ENCODE measurements around the gene DPF1.

DPF1 gene

GRCh38 chr19:38191747-38192146 lies 32.3 kb downstream of the DPF1 start:
- 92% methylated on average over 13 of the region's 13 CpGs for WGBS (ENCODE audit: insufficient coverage)
- no peak for DNase-seq
- Histone ChIP-seq H3K9me3 (ENCODE audit: control extremely low read depth in 1 of 5, control insufficient read depth in 4 of 5, insufficient read depth in 2 of 5, low read depth in 1 of 5, low read length in 4 of 5) (no peaks in the 10 kb centered on the region), H3K27me3 (replicated peaks in 2 of 5; ENCODE audit: control insufficient read depth in 4 of 5, insufficient read depth in 5 of 5, low read length in 4 of 5) (no peaks in the 10 kb centered on the region), H3K36me3 (ENCODE audit: control insufficient read depth in 4 of 4, insufficient read depth in 4 of 4, low read length in 3 of 4) (peaks cover 0 to 53% (median 17%) of the 10 kb centered on the region in 4 experiments), H3K27ac (ENCODE audit: insufficient read depth in 1 of 2, low read depth in 1 of 2, low read length in 2 of 2, poor library complexity in 1 of 2, severe bottlenecking in 2 of 2) (no peak overlapping the region), H3K4me1 (ENCODE audit: control extremely low read depth in 1 of 4, control insufficient read depth in 4 of 4, insufficient read depth in 4 of 4, low read length in 3 of 4) (peaks cover 0 to 2% (median 0%) of the 10 kb centered on the region in 4 experiments), H3K4me3 (ENCODE audit: control insufficient read depth in 1 of 7, extremely low read depth in 1 of 7, insufficient read depth in 4 of 7, low read depth in 2 of 7, low read length in 6 of 7) (no peak overlapping the region)
- ChIA-PET POLR2A (no interaction called here), CTCF (interaction anchor here (1.2 to 1.6 kb wide), 2 partner anchors 10 to 48 kb away, joined by 5 read pairs; no protein-coding TSS in a partner anchor)

DNA sequence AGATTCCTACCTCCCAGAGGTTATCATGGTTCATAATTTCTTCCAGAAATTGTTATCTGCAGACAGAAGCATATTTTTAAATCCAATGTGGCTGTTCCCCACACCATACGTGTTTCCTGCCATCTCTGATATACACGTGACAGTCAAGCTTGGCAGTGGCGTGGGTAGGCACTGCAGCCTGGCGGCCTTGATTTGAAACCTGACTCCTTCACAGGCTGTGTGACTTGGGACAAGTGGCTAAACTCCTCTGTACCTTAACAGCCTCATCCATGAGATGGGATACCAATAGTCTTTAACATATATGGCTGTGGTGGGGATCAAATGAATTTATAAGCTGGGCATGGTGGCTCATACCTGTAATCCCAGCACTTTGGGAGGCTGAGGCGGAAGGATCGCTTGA lies 33.2 kb downstream of the DPF1 start:
- H3K9me3 ChIP-seq (ENCODE audit: control extremely low read depth in 1 of 5, control insufficient read depth in 4 of 5, insufficient read depth in 2 of 5, low read depth in 1 of 5, low read length in 4 of 5), result no peaks in the 10 kb centered on the region
- H3K36me3 ChIP-seq (ENCODE audit: control insufficient read depth in 4 of 4, insufficient read depth in 4 of 4, low read length in 3 of 4), result peaks cover 0 to 45% (median 17%) of the 10 kb centered on the region in 4 experiments
- ChIA-PET POLR2A (interaction anchor here (0.6 kb wide), 1 partner anchor 55 kb away, joined by 4 read pairs; no protein-coding TSS in a partner anchor), CTCF (interaction anchor here (1.6 kb wide), 1 partner anchor 9 kb away, joined by 5 read pairs; no protein-coding TSS in a partner anchor)
- no peaks in the 10 kb centered on the region for H3K27me3 ChIP-seq (replicated peaks in 2 of 5; ENCODE audit: control insufficient read depth in 4 of 5, insufficient read depth in 5 of 5, low read length in 4 of 5)
- peaks cover 0 to 2% (median 0%) of the 10 kb centered on the region in 4 experiments for H3K4me1 ChIP-seq (ENCODE audit: control extremely low read depth in 1 of 4, control insufficient read depth in 4 of 4, insufficient read depth in 4 of 4, low read length in 3 of 4)
- no peak overlapping the region for H3K27ac ChIP-seq (ENCODE audit: insufficient read depth in 1 of 2, low read depth in 1 of 2, low read length in 2 of 2, poor library complexity in 1 of 2, severe bottlenecking in 2 of 2)
- H3K4me3 ChIP-seq (ENCODE audit: control insufficient read depth in 1 of 7, extremely low read depth in 1 of 7, insufficient read depth in 4 of 7, low read depth in 2 of 7, low read length in 6 of 7), result no peak overlapping the region
- no peak for DNase-seq
- WGBS (ENCODE audit: insufficient coverage), result 93% methylated on average over 5 of the region's 6 CpGs

DNA sequence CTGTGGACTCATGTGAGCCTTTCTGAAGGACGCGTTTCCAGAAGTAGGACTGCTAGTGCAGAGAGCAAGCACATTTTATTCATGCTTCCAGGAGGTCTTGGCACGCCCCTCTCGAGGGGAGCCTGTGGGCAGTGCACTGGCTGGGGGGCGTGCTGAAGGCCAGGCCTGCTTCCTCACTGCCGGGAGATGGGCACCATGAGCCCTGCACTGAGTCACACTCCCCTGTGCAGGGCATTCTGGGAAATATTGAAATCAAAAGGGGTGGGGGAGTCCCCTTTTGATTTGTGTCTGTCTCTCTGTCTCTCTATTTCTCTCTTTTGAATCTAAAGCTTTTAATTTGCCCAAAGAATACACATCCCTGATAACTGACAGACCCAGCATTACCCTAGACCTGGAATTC lies 34.0 kb downstream of the DPF1 start:
- Histone ChIP-seq H3K4me1 (ENCODE audit: control extremely low read depth in 1 of 4, control insufficient read depth in 4 of 4, insufficient read depth in 4 of 4, low read length in 3 of 4) (peaks cover 0 to 2% (median 0%) of the 10 kb centered on the region in 4 experiments), H3K27me3 (replicated peaks in 2 of 5; ENCODE audit: control insufficient read depth in 4 of 5, insufficient read depth in 5 of 5, low read length in 4 of 5) (no peaks in the 10 kb centered on the region), H3K4me3 (ENCODE audit: control insufficient read depth in 1 of 7, extremely low read depth in 1 of 7, insufficient read depth in 4 of 7, low read depth in 2 of 7, low read length in 6 of 7) (no peak overlapping the region), H3K27ac (ENCODE audit: insufficient read depth in 1 of 2, low read depth in 1 of 2, low read length in 2 of 2, poor library complexity in 1 of 2, severe bottlenecking in 2 of 2) (no peak overlapping the region), H3K9me3 (ENCODE audit: control extremely low read depth in 1 of 5, control insufficient read depth in 4 of 5, insufficient read depth in 2 of 5, low read depth in 1 of 5, low read length in 4 of 5) (no peaks in the 10 kb centered on the region), H3K36me3 (ENCODE audit: control insufficient read depth in 4 of 4, insufficient read depth in 4 of 4, low read length in 3 of 4) (peaks cover 0 to 45% (median 20%) of the 10 kb centered on the region in 4 experiments)
- ChIA-PET POLR2A (no interaction called here), CTCF (no interaction called here)
- WGBS (ENCODE audit: insufficient coverage), result 79% methylated on average over 6 of the region's 6 CpGs
- no peak for DNase-seq

GRCh38 chr19:38185562-38185961 lies 38.5 kb downstream of the DPF1 start:
- peaks cover 0 to 5% (median 3%) of the 10 kb centered on the region in 5 experiments for H3K9me3 ChIP-seq (ENCODE audit: control extremely low read depth in 1 of 5, control insufficient read depth in 4 of 5, insufficient read depth in 2 of 5, low read depth in 1 of 5, low read length in 4 of 5)
- no peak overlapping the region for H3K4me3 ChIP-seq (ENCODE audit: control insufficient read depth in 1 of 7, extremely low read depth in 1 of 7, insufficient read depth in 4 of 7, low read depth in 2 of 7, low read length in 6 of 7)
- peaks cover 7 to 40% (median 28%) of the 10 kb centered on the region in 4 experiments for H3K36me3 ChIP-seq (ENCODE audit: control insufficient read depth in 4 of 4, insufficient read depth in 4 of 4, low read length in 3 of 4)
- WGBS (ENCODE audit: insufficient coverage), result 87% methylated on average over 9 of the region's 10 CpGs
- peaks cover 0 to 2% (median 0%) of the 10 kb centered on the region in 4 experiments for H3K4me1 ChIP-seq (ENCODE audit: control extremely low read depth in 1 of 4, control insufficient read depth in 4 of 4, insufficient read depth in 4 of 4, low read length in 3 of 4)
- no peaks in the 10 kb centered on the region for H3K27me3 ChIP-seq (replicated peaks in 2 of 5; ENCODE audit: control insufficient read depth in 4 of 5, insufficient read depth in 5 of 5, low read length in 4 of 5)
- H3K27ac ChIP-seq (ENCODE audit: insufficient read depth in 1 of 2, low read depth in 1 of 2, low read length in 2 of 2, poor library complexity in 1 of 2, severe bottlenecking in 2 of 2), result no peak overlapping the region
- ChIA-PET CTCF (no interaction called here), POLR2A (no interaction called here)
- peak in 2 of 3 donors; percentile 11 to 27 for DNase-seq

DNA sequence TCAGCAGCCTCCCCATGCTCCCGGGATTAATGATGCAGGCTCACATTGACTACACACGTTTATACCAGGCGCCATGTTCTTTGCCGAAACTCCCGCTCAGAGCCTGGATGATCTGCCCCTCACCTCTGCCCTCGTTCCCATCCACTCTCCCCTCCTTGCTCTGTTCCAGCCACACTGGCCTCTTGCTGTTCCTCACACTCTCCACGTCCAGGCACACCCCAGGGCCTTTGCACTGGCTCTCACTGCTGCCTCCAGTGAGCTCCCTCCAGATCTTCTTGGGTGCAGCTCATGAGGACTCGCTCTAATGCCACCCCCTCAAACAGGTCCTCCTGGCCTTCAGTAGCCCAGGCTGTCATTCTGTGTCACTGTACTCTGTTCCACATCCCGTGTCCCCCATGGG lies 39.2 kb downstream of the DPF1 start:
- H3K27me3 ChIP-seq (replicated peaks in 2 of 5; ENCODE audit: control insufficient read depth in 4 of 5, insufficient read depth in 5 of 5, low read length in 4 of 5), result no peaks in the 10 kb centered on the region
- H3K27ac ChIP-seq (ENCODE audit: insufficient read depth in 1 of 2, low read depth in 1 of 2, low read length in 2 of 2, poor library complexity in 1 of 2, severe bottlenecking in 2 of 2), result no peak overlapping the region
- ChIA-PET POLR2A (no interaction called here), CTCF (no interaction called here)
- peaks cover 0 to 10% (median 7%) of the 10 kb centered on the region in 5 experiments for H3K9me3 ChIP-seq (ENCODE audit: control extremely low read depth in 1 of 5, control insufficient read depth in 4 of 5, insufficient read depth in 2 of 5, low read depth in 1 of 5, low read length in 4 of 5)
- H3K4me1 ChIP-seq (ENCODE audit: control extremely low read depth in 1 of 4, control insufficient read depth in 4 of 4, insufficient read depth in 4 of 4, low read length in 3 of 4), result peaks cover 0 to under 1% (median 0%) of the 10 kb centered on the region in 4 experiments
- WGBS (ENCODE audit: insufficient coverage), result 98% methylated on average over 8 of the region's 9 CpGs
- no peak overlapping the region for H3K4me3 ChIP-seq (ENCODE audit: control insufficient read depth in 1 of 7, extremely low read depth in 1 of 7, insufficient read depth in 4 of 7, low read depth in 2 of 7, low read length in 6 of 7)
- H3K36me3 ChIP-seq (ENCODE audit: control insufficient read depth in 4 of 4, insufficient read depth in 4 of 4, low read length in 3 of 4), result peaks cover 10 to 45% (median 29%) of the 10 kb centered on the region in 4 experiments
- DNase-seq, result no peak

GRCh38 chr19:38183251-38183897 lies 40.6 kb downstream of the DPF1 start:
- H3K4me3 ChIP-seq (ENCODE audit: control insufficient read depth in 1 of 7, extremely low read depth in 1 of 7, insufficient read depth in 4 of 7, low read depth in 2 of 7, low read length in 6 of 7), result no peak overlapping the region
- H3K4me1 ChIP-seq (ENCODE audit: control extremely low read depth in 1 of 4, control insufficient read depth in 4 of 4, insufficient read depth in 4 of 4, low read length in 3 of 4), result no peaks in the 10 kb centered on the region
- ChIA-PET POLR2A (no interaction called here), CTCF (no interaction called here)
- WGBS (ENCODE audit: insufficient coverage), result 96% methylated on average over 28 of the region's 30 CpGs
- H3K27me3 ChIP-seq (replicated peaks in 2 of 5; ENCODE audit: control insufficient read depth in 4 of 5, insufficient read depth in 5 of 5, low read length in 4 of 5), result no peaks in the 10 kb centered on the region
- H3K27ac ChIP-seq (ENCODE audit: insufficient read depth in 1 of 2, low read depth in 1 of 2, low read length in 2 of 2, poor library complexity in 1 of 2, severe bottlenecking in 2 of 2), result no peak overlapping the region
- no peak for DNase-seq
- peaks cover 12 to 51% (median 30%) of the 10 kb centered on the region in 4 experiments for H3K36me3 ChIP-seq (ENCODE audit: control insufficient read depth in 4 of 4, insufficient read depth in 4 of 4, low read length in 3 of 4)
- peaks cover 0 to 17% (median 13%) of the 10 kb centered on the region in 5 experiments for H3K9me3 ChIP-seq (ENCODE audit: control extremely low read depth in 1 of 5, control insufficient read depth in 4 of 5, insufficient read depth in 2 of 5, low read depth in 1 of 5, low read length in 4 of 5)

DNA sequence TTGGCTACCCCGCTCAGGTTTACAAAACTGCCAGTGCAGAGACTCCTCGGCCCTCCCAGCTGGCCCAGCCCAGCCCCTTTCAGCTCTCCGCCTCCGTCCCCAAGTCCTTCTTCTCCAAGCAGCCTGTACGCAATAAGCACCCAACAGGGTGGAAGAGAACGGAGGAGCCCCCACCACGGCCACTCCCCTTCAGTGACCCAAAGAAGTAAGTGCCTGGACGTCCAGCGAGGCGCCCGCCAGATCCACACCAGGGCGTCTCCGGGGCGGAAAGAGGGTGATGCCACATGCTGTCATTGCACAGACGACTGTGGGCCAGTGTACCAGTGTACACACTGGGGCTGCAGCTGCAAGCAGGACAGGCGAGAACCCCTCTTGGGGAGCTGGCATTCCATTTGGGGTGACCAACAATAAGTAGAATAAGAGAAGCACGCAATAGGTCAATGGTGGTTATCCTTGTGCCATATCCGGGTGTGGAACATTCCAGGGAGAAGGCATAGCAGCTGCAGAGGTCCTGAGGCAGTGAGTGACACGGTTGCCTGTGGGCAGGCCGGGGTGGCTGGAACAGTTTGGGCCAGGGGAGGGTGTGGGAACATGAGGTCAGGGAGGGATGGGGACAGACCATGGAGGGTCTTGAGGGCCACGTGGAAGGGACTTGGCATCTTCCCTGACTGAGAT lies 41.3 kb downstream of the DPF1 start:
- CTCF ChIA-PET, result interaction anchor here (1.5 kb wide), 1 partner anchor 9 kb away, joined by 5 read pairs; no protein-coding TSS in a partner anchor
- Histone ChIP-seq H3K4me1 (ENCODE audit: control extremely low read depth in 1 of 4, control insufficient read depth in 4 of 4, insufficient read depth in 4 of 4, low read length in 3 of 4) (no peaks in the 10 kb centered on the region), H3K27ac (ENCODE audit: insufficient read depth in 1 of 2, low read depth in 1 of 2, low read length in 2 of 2, poor library complexity in 1 of 2, severe bottlenecking in 2 of 2) (no peak overlapping the region), H3K9me3 (ENCODE audit: control extremely low read depth in 1 of 5, control insufficient read depth in 4 of 5, insufficient read depth in 2 of 5, low read depth in 1 of 5, low read length in 4 of 5) (peaks cover 0 to 17% (median 13%) of the 10 kb centered on the region in 5 experiments), H3K27me3 (replicated peaks in 2 of 5; ENCODE audit: control insufficient read depth in 4 of 5, insufficient read depth in 5 of 5, low read length in 4 of 5) (no peaks in the 10 kb centered on the region), H3K36me3 (ENCODE audit: control insufficient read depth in 4 of 4, insufficient read depth in 4 of 4, low read length in 3 of 4) (peaks cover 12 to 57% (median 30%) of the 10 kb centered on the region in 4 experiments), H3K4me3 (ENCODE audit: control insufficient read depth in 1 of 7, extremely low read depth in 1 of 7, insufficient read depth in 4 of 7, low read depth in 2 of 7, low read length in 6 of 7) (no peak overlapping the region)
- 98% methylated on average over 18 of the region's 21 CpGs for WGBS (ENCODE audit: insufficient coverage)
- POLR2A ChIA-PET, result no interaction called here
- DNase-seq, result no peak

All from common myeloid progenitor, CD34-positive (primary cell).